Activated naive CD4-positive, alpha-beta T cell treated with anti-CD3 and anti-CD28 coated beads for 36 hours (primary cell): ENCODE data around the gene CPEB1. TPM values are rescaled to one million over a fixed set of nuclear protein-coding genes. Genes with fewer than 3 reads are reported as not detected.
"Not testable (repeated sequence)": the region's sequence is repeated elsewhere in the genome, so short reads cannot be mapped to it uniquely, and the experiment has no call there.

ENCODE experiments used
- CTCF ChIA-PET: fragments of 350-600 bp; sonication (Branson Sonifier 250); formaldehyde crosslinking; loops from one replicate; lab custom pipeline; 2021; ENCODE audit warnings: antibody characterized with exemption; lab: Charles Lee
- DNase-seq: peaks from one replicate; pipeline ENCODE4 v3.0.0-alpha.2; 2020
- H3K27ac Mint-ChIP-seq: one replicate; pipeline ENCODE4 v1.8.0; 2021; ENCODE audit warnings: mild to moderate bottlenecking, mixed read lengths
- H3K27me3 Mint-ChIP-seq: one replicate; pipeline ENCODE4 v1.8.0; 2021; ENCODE audit warnings: low read depth, mixed read lengths
- H3K36me3 Mint-ChIP-seq: one replicate; pipeline ENCODE4 v1.8.0; 2021; ENCODE audit warnings: low read depth, mixed read lengths
- H3K4me1 Mint-ChIP-seq: one replicate; pipeline ENCODE4 v1.8.0; 2021; ENCODE audit warnings: low read depth, mixed read lengths
- H3K4me3 Mint-ChIP-seq: one replicate; pipeline ENCODE4 v1.8.0; 2021; ENCODE audit warnings: mild to moderate bottlenecking, moderate library complexity, mixed read lengths
- H3K9me3 Mint-ChIP-seq: one replicate; pipeline ENCODE4 v1.8.0; 2021; ENCODE audit warnings: mixed read lengths
- intact Hi-C: fragments of 100-400 bp; cut with micrococcal nuclease; formaldehyde crosslinking; loops from one replicate; pipeline ENCODE4 v1.15.1; 2023
- total RNA-seq, 2 experiments: library from RNA; stranded (reverse); gene quantifications; one replicate each; pipeline ENCODE4 v1.2.3, GENCODE V29; 2021

Gene CPEB1
- total RNA-seq, 2 experiments from 2014 or later, result 0.10 TPM; not detected in 1

DNA sequence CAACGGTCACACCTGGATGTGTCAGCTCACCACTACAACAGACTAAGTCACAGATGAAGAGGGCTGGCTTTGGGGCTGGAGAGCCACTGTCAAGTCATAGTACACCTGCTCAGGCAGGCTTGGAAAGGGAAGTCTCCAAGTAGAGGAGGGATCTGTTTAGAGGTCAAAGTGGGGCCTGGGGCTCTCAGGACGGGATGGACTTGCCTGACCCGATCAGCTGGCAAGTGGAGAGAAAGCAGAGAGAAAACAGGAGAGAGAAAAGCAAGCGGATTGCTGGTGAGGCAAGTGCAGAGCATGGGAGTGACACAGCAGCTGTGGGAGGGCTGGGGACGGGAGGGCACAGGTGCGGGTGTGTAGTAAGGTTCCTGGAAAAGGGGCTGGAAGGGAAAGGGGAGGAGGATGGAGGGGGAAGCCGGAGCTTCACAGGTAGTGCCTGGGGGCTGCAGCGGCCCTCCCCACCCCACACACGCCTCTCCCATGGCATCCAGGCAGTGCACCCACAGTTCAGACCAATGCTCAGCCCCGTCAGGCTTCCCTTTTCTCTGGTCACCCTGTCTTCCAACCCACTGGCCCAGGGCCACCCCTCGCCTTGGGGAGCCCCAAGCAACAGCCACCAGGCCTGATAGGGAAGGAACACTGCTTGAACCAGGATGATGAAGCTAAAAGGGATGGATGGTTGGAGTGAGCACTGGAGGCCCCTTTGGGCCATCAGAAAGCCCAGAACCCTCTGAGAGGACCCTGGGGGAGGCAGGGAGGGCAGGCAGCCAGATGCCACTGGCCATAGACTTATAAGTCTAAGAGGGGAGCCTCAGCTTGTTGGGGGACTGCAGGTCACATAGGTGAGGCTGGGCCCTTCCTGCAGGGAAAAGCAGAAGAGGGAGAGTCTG is 115.4 kb downstream of the CPEB1 start:
- Mint-ChIP-seq H3K4me1 (peaks cover 22% of the 10 kb centered on the region), H3K9me3 (no peaks in the 10 kb centered on the region), H3K27ac (no peak overlapping the region), H3K4me3 (no peak overlapping the region), H3K36me3 (peaks cover 26% of the 10 kb centered on the region), H3K27me3 (no peaks in the 10 kb centered on the region)
- intact Hi-C loops, result no loop called here
- no peak for DNase-seq
- CTCF ChIA-PET, result interaction anchor here (0.7 to 1.9 kb wide), 10 partner anchors 8 to 481 kb away, joined by 3 to 17 read pairs (median 4); partner anchors contain the start of gene RPS17

DNA sequence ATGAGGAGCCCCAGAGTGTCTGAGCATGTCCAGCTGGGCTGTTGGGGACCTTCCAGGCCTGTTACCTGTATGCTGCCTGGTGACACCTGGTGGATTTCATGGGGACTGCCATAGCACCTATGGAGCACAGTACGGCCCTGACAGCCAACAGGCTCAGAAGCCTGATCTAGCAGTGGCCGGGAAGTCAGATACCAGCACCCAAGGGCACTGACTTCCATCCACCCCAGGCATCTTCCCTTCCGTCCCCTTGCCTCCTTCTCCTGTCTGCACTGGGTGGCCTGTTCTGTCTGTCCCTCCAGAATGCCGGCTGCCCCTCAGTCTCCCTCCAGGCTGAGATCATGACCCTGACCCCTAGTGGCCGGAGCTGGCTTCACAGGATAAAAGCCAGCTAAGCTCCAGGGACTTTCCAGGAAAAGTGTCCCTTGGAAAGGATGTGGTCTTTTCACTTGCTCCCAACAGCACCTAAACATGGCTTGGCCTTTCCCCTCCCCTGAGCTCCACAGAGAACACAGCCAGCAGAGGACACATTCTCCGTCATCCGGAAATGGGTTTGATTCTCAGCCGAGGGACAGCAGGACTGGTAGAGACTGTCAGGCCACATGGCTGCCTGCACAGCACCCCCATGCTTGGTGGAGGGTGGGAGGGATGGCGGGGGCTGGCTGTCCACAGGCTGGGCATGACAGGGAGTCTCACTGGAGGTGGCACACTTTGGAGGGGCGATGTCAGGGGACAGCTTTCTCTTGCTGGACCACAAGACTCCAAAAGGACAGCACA is 116.4 kb downstream of the CPEB1 start:
- CTCF ChIA-PET, result interaction anchor here (0.6 to 1.9 kb wide), 12 partner anchors 9 to 482 kb away, joined by 3 to 17 read pairs (median 4); partner anchors contain the start of gene RPS17
- intact Hi-C loops, result no loop called here
- Mint-ChIP-seq H3K36me3 (peaks cover 18% of the 10 kb centered on the region), H3K4me3 (peak overlapping the region; percentile 8), H3K9me3 (no peaks in the 10 kb centered on the region), H3K27ac (no peak overlapping the region), H3K27me3 (no peaks in the 10 kb centered on the region), H3K4me1 (peaks cover 16% of the 10 kb centered on the region)
- peak; percentile 76 for DNase-seq

DNA sequence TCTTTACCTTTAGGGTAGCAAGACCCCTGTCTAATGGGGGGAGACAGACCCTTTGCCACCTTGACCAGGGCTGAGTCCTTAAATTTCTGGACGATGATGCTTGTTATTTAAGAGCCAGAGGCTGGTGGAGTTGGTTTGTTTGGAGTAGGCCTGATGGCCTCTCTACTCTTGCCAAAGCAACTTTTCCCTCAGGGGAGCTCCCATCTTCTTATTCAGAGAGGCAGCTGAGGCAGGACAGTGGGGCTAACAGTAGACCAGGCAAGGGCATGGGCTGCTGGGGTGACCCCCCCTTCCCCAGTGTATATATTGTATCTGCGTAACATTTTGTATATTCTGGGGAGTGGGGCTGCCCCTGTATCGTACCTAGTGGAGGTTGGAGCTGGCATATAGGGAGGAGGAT is 117.2 kb downstream of the CPEB1 start:
- peaks cover 14% of the 10 kb centered on the region for H3K36me3 Mint-ChIP-seq
- H3K27ac Mint-ChIP-seq, result no peak overlapping the region
- CTCF ChIA-PET, result interaction anchor here (0.6 to 1.7 kb wide), 3 partner anchors 281 to 710 kb away, joined by 3 to 15 read pairs (median 3); no protein-coding TSS in a partner anchor
- no peaks in the 10 kb centered on the region for H3K9me3 Mint-ChIP-seq
- no peak overlapping the region for H3K4me3 Mint-ChIP-seq
- H3K4me1 Mint-ChIP-seq, result peaks cover 14% of the 10 kb centered on the region
- no peaks in the 10 kb centered on the region for H3K27me3 Mint-ChIP-seq
- DNase-seq, result no peak
- intact Hi-C loops, result no loop called here

DNA sequence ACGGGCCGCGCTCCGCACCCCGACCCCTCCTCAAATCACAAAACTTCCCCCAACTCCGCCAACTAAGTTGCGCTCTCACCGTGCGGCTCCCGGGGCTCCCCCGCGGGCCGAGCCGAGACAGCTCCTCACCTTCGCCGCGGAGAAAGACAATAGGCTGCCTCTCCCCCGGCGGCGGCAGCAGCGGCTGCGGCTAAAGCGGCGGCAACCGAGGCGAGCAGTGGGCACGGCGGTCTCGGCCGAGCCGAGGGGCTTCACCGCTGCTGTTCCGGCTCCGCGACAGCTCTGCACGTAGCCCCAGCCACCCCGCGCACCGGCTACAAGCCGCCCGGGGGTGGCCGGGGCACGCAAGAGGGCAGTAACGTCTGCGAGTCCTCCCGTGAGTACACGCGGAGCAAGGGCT is 133.6 kb downstream of the CPEB1 start:
- H3K4me3 Mint-ChIP-seq, H3K27me3 Mint-ChIP-seq, H3K27ac Mint-ChIP-seq, DNase-seq, H3K9me3 Mint-ChIP-seq, CTCF ChIA-PET, intact Hi-C loops, H3K4me1 Mint-ChIP-seq, H3K36me3 Mint-ChIP-seq: not testable (repeated sequence)

DNA sequence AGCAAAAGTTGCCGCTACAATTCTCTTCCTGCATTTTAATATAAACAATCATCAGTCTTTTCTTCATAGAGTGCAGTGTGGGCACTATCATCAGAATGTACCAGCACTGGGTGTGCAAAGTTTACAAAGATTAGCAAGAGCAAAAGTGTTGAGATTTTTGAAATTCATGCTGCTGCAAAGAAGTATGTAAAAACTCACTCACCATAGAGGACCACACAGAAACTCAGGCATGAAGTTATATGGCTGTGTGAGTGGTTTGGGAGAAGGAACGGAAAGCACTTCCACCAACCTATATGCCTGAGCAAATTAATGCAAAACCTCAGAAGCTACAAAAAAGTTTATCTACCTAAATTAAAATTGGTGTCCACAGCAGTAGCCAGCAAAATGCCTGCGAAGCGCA is 139.5 kb downstream of the CPEB1 start:
- DNase-seq, H3K4me3 Mint-ChIP-seq, H3K4me1 Mint-ChIP-seq, H3K27me3 Mint-ChIP-seq, H3K36me3 Mint-ChIP-seq, H3K9me3 Mint-ChIP-seq, H3K27ac Mint-ChIP-seq, intact Hi-C loops, CTCF ChIA-PET: not testable (repeated sequence)

DNA sequence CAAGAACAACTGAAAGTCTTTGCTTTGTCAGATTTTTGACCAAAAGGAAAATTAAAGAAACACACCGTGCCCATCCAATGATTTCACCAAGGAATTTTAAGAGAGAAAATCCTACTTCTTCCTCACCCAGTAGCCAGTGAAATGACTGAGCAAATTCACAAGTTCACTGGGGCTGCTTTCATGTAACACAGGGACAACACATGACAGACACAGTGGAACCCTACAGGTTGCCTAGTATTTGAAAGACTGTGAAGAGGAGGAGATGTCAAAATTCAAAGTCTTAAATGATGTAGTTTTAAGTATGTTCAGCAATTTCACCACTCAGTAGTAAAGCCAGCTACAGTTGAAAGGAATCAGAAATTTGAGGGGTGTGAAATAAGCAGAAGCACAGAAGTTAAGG is 140.1 kb downstream of the CPEB1 start:
- H3K9me3 Mint-ChIP-seq, intact Hi-C loops, H3K27me3 Mint-ChIP-seq, CTCF ChIA-PET, H3K4me3 Mint-ChIP-seq, DNase-seq, H3K4me1 Mint-ChIP-seq, H3K36me3 Mint-ChIP-seq, H3K27ac Mint-ChIP-seq: not testable (repeated sequence)

DNA sequence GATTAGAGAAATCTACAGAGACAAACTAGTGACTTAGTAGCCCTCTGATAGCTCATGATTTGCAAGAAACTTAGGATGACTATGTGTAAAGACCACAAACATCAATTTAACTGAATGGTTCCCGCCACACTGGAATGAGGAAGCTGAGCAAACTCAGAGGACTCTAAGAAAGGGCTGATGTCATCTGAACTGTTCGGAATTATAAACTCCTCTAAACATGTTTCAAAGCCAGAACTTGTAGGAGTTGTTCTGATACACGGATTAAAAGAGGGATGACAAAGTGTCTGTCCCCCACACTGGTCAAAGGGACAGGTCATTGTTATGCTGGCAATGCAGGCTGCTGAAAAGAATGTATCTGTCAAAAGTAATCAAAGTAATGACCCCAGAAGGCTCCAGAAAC is 141.3 kb downstream of the CPEB1 start:
- H3K4me1 Mint-ChIP-seq, intact Hi-C loops: not testable (repeated sequence)

DNA sequence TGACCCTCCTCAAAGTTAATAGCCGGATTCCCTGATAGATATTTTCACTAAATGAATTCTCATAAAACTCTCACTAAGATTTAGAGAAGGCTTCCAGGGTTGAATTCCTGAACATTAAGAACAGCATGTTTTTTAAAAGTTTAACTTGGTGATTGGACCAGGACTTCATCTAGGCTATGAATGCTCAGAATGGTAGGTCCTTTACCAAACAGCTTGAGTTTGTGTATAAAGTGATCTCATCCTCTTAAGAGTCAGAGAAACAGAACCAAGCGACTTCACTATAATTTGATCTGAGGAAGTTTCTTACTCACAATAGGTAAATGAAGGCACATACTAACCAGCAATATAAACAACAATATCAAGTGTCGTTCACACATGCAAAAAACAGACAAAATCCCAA is 143.1 kb downstream of the CPEB1 start:
- H3K4me3 Mint-ChIP-seq, result not testable (repeated sequence)

More for the DNA sequence above, 141.3 kb downstream of the CPEB1 start:
- H3K4me3 Mint-ChIP-seq, CTCF ChIA-PET, DNase-seq, H3K36me3 Mint-ChIP-seq, H3K27ac Mint-ChIP-seq, H3K27me3 Mint-ChIP-seq, H3K9me3 Mint-ChIP-seq: not testable (repeated sequence)

DNA sequence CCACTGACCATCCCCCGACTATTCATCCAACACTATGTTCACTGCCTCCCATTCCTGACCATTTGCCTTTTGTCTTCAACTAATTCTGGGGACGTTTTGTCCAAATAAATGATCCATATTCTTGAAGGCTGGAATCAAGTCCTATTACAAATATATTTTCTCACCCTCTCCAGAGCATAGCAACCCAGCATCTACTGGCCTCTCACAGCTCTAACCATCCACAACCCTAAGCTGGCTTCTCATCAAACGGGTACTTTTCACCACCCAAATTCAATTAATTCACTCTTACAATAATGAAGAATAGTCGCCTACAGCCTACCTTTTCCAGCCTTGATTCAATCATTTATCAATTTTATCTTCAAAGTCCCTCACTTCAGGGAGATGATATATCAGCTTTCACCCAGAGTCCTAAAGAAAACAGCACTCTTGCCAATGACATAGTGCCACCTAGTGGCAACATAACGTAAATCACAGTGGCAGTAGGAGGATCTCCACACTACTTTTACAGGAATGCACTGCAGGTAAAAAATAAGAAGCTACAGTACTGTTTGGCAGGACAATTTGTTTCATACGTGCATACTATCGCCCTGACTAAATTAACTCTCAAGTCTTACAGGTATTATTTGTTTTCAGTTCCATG is 144.3 kb downstream of the CPEB1 start:
- H3K36me3 Mint-ChIP-seq, intact Hi-C loops, H3K9me3 Mint-ChIP-seq, CTCF ChIA-PET, H3K4me1 Mint-ChIP-seq, H3K4me3 Mint-ChIP-seq, H3K27me3 Mint-ChIP-seq, H3K27ac Mint-ChIP-seq: not testable (repeated sequence)
- DNase-seq, result peak; percentile 30

More for the DNA sequence above, 143.1 kb downstream of the CPEB1 start:
- H3K4me1 Mint-ChIP-seq, H3K27ac Mint-ChIP-seq, CTCF ChIA-PET, H3K27me3 Mint-ChIP-seq, DNase-seq, H3K9me3 Mint-ChIP-seq, intact Hi-C loops, H3K36me3 Mint-ChIP-seq: not testable (repeated sequence)

DNA sequence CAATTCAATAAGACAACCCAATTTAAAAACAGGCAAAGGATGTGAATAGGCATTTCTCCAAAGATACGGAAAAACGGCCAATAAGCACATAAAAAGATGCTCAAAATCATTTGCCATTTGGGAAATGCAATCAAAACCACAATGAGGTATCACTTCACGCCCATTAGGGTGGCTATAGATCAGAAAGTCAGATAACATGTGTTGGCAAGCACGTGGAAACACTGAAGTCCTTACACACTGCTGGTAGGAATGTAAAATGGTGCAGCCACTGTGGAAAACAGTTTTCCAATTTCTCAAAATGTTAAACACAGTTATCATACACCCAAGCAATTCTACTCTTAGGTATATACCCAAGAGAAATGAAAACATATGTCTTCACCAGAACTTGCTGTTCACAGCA is 146.4 kb downstream of the CPEB1 start:
- CTCF ChIA-PET, result not testable (repeated sequence)

DNA sequence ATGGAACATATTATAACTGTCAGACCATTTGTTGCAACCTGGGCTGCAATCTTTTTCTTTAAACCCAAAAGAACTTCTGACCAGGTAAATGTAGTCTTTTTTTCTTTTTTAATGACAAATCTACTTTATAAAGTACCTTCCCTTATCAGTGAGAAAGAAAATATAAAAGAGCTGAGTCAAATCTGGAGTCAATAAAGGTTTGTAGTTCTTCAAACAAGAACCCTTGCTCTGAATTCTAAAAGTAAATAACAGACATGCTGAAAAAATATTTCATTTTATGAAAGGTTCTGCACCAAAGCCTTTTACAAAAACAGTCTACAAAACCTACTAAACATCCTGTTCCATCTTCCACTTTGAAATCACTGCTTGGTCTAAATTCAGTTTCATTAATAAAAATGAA is 149.2 kb downstream of the CPEB1 start:
- DNase-seq, H3K4me3 Mint-ChIP-seq, H3K27ac Mint-ChIP-seq, H3K27me3 Mint-ChIP-seq, H3K4me1 Mint-ChIP-seq, H3K36me3 Mint-ChIP-seq, H3K9me3 Mint-ChIP-seq, intact Hi-C loops: not testable (repeated sequence)
- CTCF ChIA-PET, result interaction anchor here (0.6 kb wide), 1 partner anchor 396 kb away, joined by 4 read pairs; no protein-coding TSS in a partner anchor

More for the DNA sequence above, 146.4 kb downstream of the CPEB1 start:
- H3K4me3 Mint-ChIP-seq, DNase-seq, intact Hi-C loops, H3K9me3 Mint-ChIP-seq, H3K4me1 Mint-ChIP-seq, H3K36me3 Mint-ChIP-seq, H3K27ac Mint-ChIP-seq, H3K27me3 Mint-ChIP-seq: not testable (repeated sequence)
